Right atrium auricular region (tissue), 2 donors: ENCODE data around the gene TBCCD1. TPM values are rescaled to one million over a fixed set of nuclear protein-coding genes. Genes with fewer than 3 reads are reported as not detected.
"Not testable (repeated sequence)": the region's sequence is repeated elsewhere in the genome, so short reads cannot be mapped to it uniquely, and the experiment has no call there.

Experiments
- DNase-seq: peaks from one replicate; pipeline ENCODE4 v3.0.0-alpha.2; 2019; ENCODE audit warnings: low spot score
- H3K27ac ChIP-seq, 2 donors: fragments of 200-600 bp; sonication (generic); 1 replicate in 1 of 2; 2 replicates in 1 of 2; pipeline ENCODE4 v1.5.1; 2016 to 2019
- H3K27me3 ChIP-seq, 2 donors: fragments of 200-600 bp; sonication (generic); one replicate each; pipeline versions ENCODE4 v1.5.1 to v1.6.0; 2017 to 2019
- H3K36me3 ChIP-seq: fragments of 200-600 bp; sonication (generic); one replicate; pipeline ENCODE4 v1.5.1; 2016
- H3K4me1 ChIP-seq, 2 donors: fragments of 200-600 bp; sonication (generic); one replicate each; pipeline versions ENCODE4 v1.5.1 to v1.6.0; 2017 to 2019
- H3K4me3 ChIP-seq, 2 donors: fragments of 200-600 bp; sonication (generic); 1 replicate in 1 of 2; 2 replicates in 1 of 2; pipeline ENCODE4 v1.5.1; 2017 to 2019; ENCODE audit warnings: mild to moderate bottlenecking in 1 of 2, moderate library complexity in 1 of 2
- H3K9me3 ChIP-seq, 2 donors: fragments of 200-600 bp; sonication (generic); one replicate each; pipeline ENCODE4 v1.5.1; 2019
- total RNA-seq, 2 donors: library from RNA; depleted of rRNA; stranded (reverse); fragments of >200 nt; gene quantifications; one replicate each; pipeline ENCODE4 v1.1.0, GENCODE V29; 2016
- TF ChIP-seq, protein P1 (sequence below), 2 donors: fragments of 200-600 bp; sonication (generic); IDR thresholded peaks; one replicate each; pipeline ENCODE4 v1.5.1; 2019; ENCODE audit warnings: antibody characterized with exemption in 2 of 2

TBCCD1 gene
- total RNA-seq, 2 donors from 2014 or later: 8.6 to 10.3 TPM

DNA sequence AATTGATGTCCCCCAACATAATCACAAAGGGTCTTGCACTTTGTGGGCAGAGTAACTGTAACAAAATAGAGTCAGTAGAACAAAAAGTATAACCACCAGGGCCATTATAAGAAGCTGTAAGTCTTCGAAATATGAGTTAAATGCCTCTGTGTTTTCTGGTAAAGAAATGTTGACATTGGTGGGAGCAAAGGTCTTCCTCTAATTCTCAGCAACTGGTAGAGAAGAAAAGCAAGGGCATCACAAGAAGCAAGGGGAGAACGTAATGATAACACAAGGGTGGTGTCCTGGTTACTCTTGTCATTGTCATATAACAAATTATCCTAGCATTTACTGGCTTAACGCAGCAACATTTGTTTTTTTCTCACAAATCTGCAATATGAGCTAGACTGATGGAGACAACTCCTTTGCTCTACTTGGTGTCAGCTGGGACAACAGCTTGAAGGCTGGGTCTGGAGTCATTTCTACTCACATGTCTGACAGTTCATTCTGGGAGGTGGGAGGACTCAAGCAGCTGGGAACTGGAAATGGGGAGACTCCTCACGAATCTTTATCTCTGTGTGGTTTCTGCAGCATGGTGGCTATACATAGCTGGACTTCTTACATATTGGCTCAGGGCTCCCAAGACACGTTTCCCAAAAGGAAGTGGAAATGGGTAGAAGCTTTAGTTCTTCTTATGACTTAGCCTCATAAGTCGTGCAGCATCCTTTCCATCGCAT is 23.6 kb upstream of the TBCCD1 start:
- no peaks in the 10 kb centered on the region for H3K9me3 ChIP-seq

DNA sequence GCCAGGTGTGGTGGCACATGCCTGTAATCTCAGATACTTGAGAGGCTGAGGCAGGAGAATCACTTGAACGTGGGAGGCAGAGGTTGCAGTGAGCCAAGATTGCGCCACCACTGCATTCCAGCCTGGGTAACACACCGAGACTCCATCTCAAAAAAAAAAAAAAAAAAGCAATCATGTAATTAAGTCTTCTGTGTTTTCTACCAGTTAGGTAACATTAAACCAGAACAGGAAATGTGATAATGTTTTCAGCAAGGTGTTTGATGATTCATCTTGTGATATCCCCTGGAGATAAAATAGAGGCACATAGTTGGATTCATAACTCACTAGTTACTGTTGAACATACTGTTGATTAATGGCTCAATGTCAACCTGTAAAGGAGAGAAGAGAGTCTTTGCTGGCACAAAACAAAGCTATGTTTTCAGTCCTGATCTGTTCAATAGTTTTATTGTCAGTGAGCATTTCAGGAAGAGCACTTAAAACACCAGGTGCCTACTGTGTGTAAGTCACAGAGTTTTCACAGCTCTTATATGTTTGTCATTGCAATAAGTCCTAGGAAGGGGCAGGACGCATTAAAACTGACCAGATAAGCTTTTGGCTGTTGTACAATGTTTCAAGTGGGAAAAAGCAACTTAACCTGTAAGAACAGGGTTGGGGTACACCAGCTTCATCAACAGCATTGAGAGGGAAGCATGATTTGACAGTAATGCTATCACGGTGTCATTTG is 22.9 kb upstream of the TBCCD1 start:
- no peak overlapping the region for H3K27ac ChIP-seq
- H3K36me3 ChIP-seq: peaks cover 14% of the 10 kb centered on the region
- no peaks in the 10 kb centered on the region for H3K27me3 ChIP-seq
- no peak for DNase-seq
- no peaks in the 10 kb centered on the region for H3K4me1 ChIP-seq
- TF ChIP-seq, protein P1, sequence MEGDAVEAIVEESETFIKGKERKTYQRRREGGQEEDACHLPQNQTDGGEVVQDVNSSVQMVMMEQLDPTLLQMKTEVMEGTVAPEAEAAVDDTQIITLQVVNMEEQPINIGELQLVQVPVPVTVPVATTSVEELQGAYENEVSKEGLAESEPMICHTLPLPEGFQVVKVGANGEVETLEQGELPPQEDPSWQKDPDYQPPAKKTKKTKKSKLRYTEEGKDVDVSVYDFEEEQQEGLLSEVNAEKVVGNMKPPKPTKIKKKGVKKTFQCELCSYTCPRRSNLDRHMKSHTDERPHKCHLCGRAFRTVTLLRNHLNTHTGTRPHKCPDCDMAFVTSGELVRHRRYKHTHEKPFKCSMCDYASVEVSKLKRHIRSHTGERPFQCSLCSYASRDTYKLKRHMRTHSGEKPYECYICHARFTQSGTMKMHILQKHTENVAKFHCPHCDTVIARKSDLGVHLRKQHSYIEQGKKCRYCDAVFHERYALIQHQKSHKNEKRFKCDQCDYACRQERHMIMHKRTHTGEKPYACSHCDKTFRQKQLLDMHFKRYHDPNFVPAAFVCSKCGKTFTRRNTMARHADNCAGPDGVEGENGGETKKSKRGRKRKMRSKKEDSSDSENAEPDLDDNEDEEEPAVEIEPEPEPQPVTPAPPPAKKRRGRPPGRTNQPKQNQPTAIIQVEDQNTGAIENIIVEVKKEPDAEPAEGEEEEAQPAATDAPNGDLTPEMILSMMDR (IDR thresholded peaks at IDR 0.05): no peak
- H3K9me3 ChIP-seq: no peaks in the 10 kb centered on the region
- H3K4me3 ChIP-seq: no peak overlapping the region

More for the DNA sequence above, 23.6 kb upstream of the TBCCD1 start:
- no peaks in the 10 kb centered on the region for H3K27me3 ChIP-seq
- H3K4me1 ChIP-seq: no peaks in the 10 kb centered on the region
- no peak overlapping the region for H3K4me3 ChIP-seq
- DNase-seq: no peak
- H3K36me3 ChIP-seq: peaks cover 7% of the 10 kb centered on the region
- TF ChIP-seq, protein P1 (IDR thresholded peaks at IDR 0.05): no peak
- no peak overlapping the region for H3K27ac ChIP-seq

DNA sequence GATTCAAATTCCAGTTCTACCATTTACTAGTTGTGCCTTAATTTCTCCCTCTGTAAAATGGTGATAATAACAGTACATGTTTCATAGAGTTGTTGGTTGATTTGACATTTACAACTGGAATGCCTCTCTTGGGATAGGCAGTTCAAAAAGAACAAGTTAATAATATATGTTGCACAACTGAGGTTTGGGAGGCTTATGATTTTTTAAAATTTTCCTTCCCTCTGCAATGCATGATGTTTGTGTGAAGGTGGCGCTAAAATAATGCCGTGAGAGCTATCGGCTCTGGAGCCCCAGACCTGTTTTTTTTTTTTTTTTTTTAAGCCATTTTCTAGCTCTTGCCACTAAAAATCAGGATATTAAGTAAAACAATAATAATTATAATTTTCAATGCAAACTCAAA is 22.0 kb upstream of the TBCCD1 start:
- TF ChIP-seq, protein P1 (IDR thresholded peaks at IDR 0.05): no peak
- Histone ChIP-seq H3K36me3 (peaks cover 23% of the 10 kb centered on the region), H3K4me3 (no peak overlapping the region), H3K27ac (no peak overlapping the region), H3K4me1 (no peaks in the 10 kb centered on the region), H3K27me3 (no peaks in the 10 kb centered on the region), H3K9me3 (no peaks in the 10 kb centered on the region)
- DNase-seq: no peak

DNA sequence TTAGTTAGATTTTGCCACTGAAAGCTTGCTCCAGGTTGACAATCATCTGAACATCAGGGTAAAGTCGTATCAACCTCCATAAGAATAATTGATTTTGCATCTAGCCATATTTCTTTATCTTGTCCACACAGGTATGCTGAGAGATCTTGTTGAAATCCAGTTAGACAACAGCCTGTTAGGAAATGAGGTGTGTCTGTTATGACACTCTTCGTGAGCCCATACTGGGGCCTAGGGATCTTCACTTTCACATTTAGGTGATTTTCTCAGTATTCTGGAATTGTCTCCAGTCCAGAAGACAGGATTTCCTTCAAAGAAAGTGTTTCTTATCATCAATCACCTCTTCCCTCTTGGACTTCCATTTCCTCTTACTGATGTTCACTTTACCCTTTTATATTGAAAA is 21.5 kb upstream of the TBCCD1 start:
- Histone ChIP-seq H3K27ac (no peak overlapping the region), H3K4me1 (no peaks in the 10 kb centered on the region), H3K9me3 (no peaks in the 10 kb centered on the region), H3K27me3 (no peaks in the 10 kb centered on the region), H3K4me3 (no peak overlapping the region), H3K36me3 (peaks cover 28% of the 10 kb centered on the region)
- TF ChIP-seq, protein P1 (IDR thresholded peaks at IDR 0.05): no peak
- no peak for DNase-seq

DNA sequence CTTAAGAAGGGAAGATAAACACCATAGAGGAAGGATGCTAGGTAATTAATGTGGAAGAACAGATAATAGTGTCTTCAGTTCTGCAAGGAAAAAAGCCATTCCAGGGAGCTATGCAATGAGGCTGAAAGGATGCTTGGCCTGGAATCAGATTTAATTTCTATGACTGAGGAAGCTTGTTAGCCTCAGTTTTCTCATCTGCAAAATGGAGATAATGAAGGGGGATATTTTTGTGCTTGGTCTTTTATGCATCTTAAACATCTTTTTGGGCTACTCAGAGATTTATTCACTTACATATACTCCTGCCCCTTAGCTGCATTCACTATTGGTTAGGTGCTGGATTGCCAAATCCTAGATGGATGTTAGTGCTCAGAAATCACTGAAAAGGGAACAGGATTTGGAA is 20.0 kb upstream of the TBCCD1 start:
- Histone ChIP-seq H3K4me3 (no peak overlapping the region), H3K9me3 (no peaks in the 10 kb centered on the region), H3K36me3 (peaks cover 42% of the 10 kb centered on the region), H3K27ac (no peak overlapping the region), H3K4me1 (no peaks in the 10 kb centered on the region), H3K27me3 (no peaks in the 10 kb centered on the region)
- TF ChIP-seq, protein P1 (IDR thresholded peaks at IDR 0.05): no peak
- DNase-seq: no peak

DNA sequence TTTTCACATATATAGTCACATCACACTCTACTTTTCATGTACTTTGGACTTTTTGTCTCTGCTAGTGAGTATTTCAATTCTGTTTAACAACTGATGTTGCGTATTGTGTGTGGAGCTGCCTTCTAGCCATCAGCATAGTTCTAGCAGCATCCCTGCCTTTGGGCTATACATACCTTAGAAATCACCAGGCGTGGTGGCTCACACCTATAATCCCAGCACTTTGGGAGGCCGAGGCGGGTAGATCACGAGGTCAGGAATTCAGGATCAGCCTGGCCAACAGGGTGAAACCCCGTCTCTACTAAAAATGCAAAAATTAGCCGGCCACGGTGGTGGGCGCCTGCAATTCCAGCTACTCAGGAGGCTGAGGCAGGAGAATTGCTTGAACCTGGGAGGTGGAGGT is 19.1 kb upstream of the TBCCD1 start:
- H3K4me1 ChIP-seq, DNase-seq, H3K9me3 ChIP-seq, H3K27me3 ChIP-seq, H3K27ac ChIP-seq, H3K4me3 ChIP-seq: not testable (repeated sequence)
- peaks cover 52% of the 10 kb centered on the region for H3K36me3 ChIP-seq
